ENCODE measurements around the gene CHODL. TPM values are rescaled to one million over a fixed set of nuclear protein-coding genes. Genes with fewer than 3 reads are reported as not detected.

Gene CHODL
- total RNA-seq, 3 donors from 2014 or later, result 0.41 to 2.3 (median 0.43) TPM

DNA sequence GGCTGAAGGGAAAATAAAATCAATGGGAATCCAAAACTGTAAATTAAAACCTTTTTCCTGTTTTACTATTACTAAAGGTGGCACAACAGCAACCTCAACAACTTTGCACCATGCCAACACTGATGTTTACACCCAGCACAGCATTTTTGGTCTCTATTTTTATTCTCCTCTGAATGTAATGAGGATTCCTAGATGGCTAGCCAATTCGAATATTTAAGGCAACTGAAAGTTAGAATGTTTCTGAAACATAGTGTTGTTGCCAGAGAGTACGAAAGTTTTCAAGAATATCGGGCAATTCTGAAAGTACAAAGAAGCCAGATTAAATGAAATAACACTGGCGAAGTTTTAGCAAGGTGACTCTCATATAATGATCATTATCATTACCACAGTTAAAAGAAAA is 40.7 kb downstream of the CHODL start:
- ATAC-seq (no peak), DNase-seq (no peak)
- TF ChIP-seq, protein P1, sequence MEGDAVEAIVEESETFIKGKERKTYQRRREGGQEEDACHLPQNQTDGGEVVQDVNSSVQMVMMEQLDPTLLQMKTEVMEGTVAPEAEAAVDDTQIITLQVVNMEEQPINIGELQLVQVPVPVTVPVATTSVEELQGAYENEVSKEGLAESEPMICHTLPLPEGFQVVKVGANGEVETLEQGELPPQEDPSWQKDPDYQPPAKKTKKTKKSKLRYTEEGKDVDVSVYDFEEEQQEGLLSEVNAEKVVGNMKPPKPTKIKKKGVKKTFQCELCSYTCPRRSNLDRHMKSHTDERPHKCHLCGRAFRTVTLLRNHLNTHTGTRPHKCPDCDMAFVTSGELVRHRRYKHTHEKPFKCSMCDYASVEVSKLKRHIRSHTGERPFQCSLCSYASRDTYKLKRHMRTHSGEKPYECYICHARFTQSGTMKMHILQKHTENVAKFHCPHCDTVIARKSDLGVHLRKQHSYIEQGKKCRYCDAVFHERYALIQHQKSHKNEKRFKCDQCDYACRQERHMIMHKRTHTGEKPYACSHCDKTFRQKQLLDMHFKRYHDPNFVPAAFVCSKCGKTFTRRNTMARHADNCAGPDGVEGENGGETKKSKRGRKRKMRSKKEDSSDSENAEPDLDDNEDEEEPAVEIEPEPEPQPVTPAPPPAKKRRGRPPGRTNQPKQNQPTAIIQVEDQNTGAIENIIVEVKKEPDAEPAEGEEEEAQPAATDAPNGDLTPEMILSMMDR (IDR thresholded peaks at IDR 0.05), result no peak
- Histone ChIP-seq H3K4me1 (ENCODE audit: low read depth) (no peaks in the 10 kb centered on the region), H3K4me3 (no peak overlapping the region), H3K9me3 (no peaks in the 10 kb centered on the region), H3K36me3 (ENCODE audit: low read depth) (no peaks in the 10 kb centered on the region)
- intact Hi-C loops (cut with DNase I, micrococcal nuclease), result no loop called here

DNA sequence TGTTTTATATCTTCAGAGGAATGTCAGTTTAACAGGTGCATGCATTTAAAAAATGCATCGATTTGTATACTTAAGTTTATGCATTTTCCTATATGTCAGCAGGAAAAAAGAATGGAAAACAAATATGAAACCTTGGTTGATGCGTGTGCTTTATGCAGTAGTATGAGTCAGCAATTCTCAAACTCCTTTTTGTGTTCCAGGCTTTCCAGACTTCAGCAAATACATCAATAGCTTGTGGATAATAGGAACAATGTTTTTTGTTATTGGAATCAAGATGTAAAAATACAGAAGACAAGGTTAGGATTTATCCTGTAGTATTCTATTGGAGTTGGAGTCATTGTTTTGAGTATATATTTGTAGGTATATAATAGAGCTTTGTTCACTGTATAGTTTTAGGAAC is 45.2 kb downstream of the CHODL start:
- ATAC-seq, result no peak
- intact Hi-C loops (cut with DNase I, micrococcal nuclease), result no loop called here

DNA sequence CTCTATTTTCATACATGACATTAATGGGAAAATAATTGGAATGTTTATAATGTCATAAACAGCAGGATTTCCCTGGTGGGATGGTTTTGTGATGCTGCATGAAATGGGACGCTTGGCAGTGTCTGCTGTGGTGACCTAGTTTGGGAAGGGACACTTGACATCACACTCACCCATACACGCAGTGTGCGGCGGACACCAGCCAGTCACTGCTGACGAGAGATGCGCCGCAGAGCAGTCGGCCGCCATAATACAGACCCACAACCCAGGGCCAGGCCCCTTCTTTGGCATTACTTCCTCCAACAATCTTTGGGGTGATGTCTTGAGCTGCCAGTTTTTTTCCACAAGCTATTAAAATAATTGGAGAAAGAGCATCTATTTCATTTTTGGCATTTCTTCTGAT is 49.5 kb downstream of the CHODL start:
- intact Hi-C loops (cut with DNase I, micrococcal nuclease), result no loop called here
- Histone ChIP-seq H3K4me3 (no peak overlapping the region), H3K4me1 (ENCODE audit: low read depth) (no peaks in the 10 kb centered on the region), H3K9me3 (no peaks in the 10 kb centered on the region), H3K36me3 (ENCODE audit: low read depth) (no peaks in the 10 kb centered on the region)
- DNase-seq, result no peak
- ATAC-seq, result no peak
- TF ChIP-seq, protein P1 (IDR thresholded peaks at IDR 0.05), result no peak

More for the DNA sequence above, 45.2 kb downstream of the CHODL start:
- Histone ChIP-seq H3K9me3 (no peaks in the 10 kb centered on the region), H3K4me1 (ENCODE audit: low read depth) (no peaks in the 10 kb centered on the region), H3K4me3 (no peak overlapping the region), H3K36me3 (ENCODE audit: low read depth) (no peaks in the 10 kb centered on the region)
- TF ChIP-seq, protein P1 (IDR thresholded peaks at IDR 0.05), result no peak
- no peak for DNase-seq

DNA sequence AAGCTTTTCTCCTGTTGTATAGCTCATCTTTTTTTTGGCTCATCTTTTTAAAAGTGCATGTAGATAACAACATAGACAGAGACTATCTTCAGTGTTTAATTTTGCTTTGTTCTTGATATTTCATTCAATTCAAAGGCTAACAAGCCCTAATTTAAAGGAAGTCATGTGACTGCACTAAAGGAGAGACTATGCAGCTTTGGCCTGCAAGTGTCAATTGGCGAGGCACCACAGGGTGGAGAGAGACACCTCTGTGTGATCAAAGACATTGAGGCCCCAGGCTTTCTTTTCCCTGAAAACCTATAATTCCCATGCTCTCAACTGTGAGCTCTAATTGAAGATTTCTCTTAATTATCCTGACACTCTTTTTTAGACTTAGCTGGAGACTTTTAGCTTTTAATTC is 53.6 kb downstream of the CHODL start:
- intact Hi-C loops (cut with DNase I, micrococcal nuclease), result no loop called here
- no peaks in the 10 kb centered on the region for H3K9me3 ChIP-seq
- ATAC-seq, result no peak
- no peaks in the 10 kb centered on the region for H3K36me3 ChIP-seq (ENCODE audit: low read depth)
- TF ChIP-seq, protein P1 (IDR thresholded peaks at IDR 0.05), result no peak
- no peak overlapping the region for H3K4me3 ChIP-seq
- H3K4me1 ChIP-seq (ENCODE audit: low read depth), result no peaks in the 10 kb centered on the region
- no peak for DNase-seq

Other genes starting within 250 kb of the CHODL start
- not detected for gene TMPRSS15, start 159.0 kb downstream of the CHODL start, total RNA-seq